Keratinocyte (primary cell): ENCODE results near the gene NXF2. TPM values are rescaled to one million over a fixed set of nuclear protein-coding genes. Genes with fewer than 3 reads are reported as not detected.

Experiments used
- DNase-seq: peaks from one replicate; pipeline ENCODE4 v3.0.0-alpha.2; 2011; ENCODE audit warnings: low read depth, missing footprints, low spot score
- FAIRE-seq: peaks from 2 replicates; lab custom pipeline; 2011; peaks lifted over from hg19 to GRCh38; lab: Jason Lieb, UNC
- H2AFZ ChIP-seq: 2 replicates; pipeline ENCODE4 v1.6.0; 2012; ENCODE audit warnings: low read length, control low read depth, inconsistent platforms; ENCODE audit not compliant: control insufficient read depth
- H3K27ac ChIP-seq: 2 replicates; pipeline ENCODE4 v1.5.1; 2011; ENCODE audit warnings: low read length; ENCODE audit not compliant: control insufficient read depth, insufficient read depth
- H3K27me3 ChIP-seq: 3 replicates; pipeline ENCODE4 v1.6.0; 2011; ENCODE audit warnings: low read length; ENCODE audit not compliant: control insufficient read depth, insufficient read depth; ENCODE audit errors: extremely low read depth
- H3K36me3 ChIP-seq, 2 experiments: 2 replicates in 1 of 2; 3 replicates in 1 of 2; pipeline ENCODE4 v1.5.1; 2011; ENCODE audit warnings: low read length in 2 of 2, mild to moderate bottlenecking in 1 of 2; ENCODE audit not compliant: control insufficient read depth in 2 of 2, insufficient read depth in 2 of 2; ENCODE audit errors: extremely low read depth in 1 of 2
- H3K4me1 ChIP-seq: 3 replicates; pipeline ENCODE4 v1.5.1; 2011; ENCODE audit warnings: low read length; ENCODE audit not compliant: control insufficient read depth, insufficient read depth; ENCODE audit errors: extremely low read depth
- H3K4me2 ChIP-seq: 3 replicates; pipeline ENCODE4 v1.6.0; 2011; ENCODE audit warnings: low read depth, low read length; ENCODE audit not compliant: control insufficient read depth, insufficient read depth; ENCODE audit errors: extremely low read depth
- H3K4me3 ChIP-seq, 3 experiments: fragments of 200-600 bp in 1 of 3; sonication (generic) in 1 of 3; 2 replicates in 2 of 3; 3 replicates in 1 of 3; pipeline ENCODE4 v1.5.1; 2011 to 2016; ENCODE audit warnings: low read length in 3 of 3, mild to moderate bottlenecking in 3 of 3, control low read depth in 2 of 3, inconsistent platforms in 1 of 3, low read depth in 1 of 3, mixed read lengths in 1 of 3, mixed run types in 1 of 3, moderate library complexity in 1 of 3; ENCODE audit not compliant: control insufficient read depth in 2 of 3, insufficient read depth in 2 of 3; ENCODE audit errors: extremely low read depth in 1 of 3
- H3K79me2 ChIP-seq: 2 replicates; pipeline ENCODE4 v1.6.0; 2012; ENCODE audit warnings: low read length; ENCODE audit not compliant: control insufficient read depth, insufficient read depth
- H3K9ac ChIP-seq: 3 replicates; pipeline ENCODE4 v1.6.0; 2011; ENCODE audit warnings: low read length; ENCODE audit not compliant: control insufficient read depth, insufficient read depth; ENCODE audit errors: extremely low read depth
- H3K9me1 ChIP-seq: 3 replicates; pipeline ENCODE4 v1.6.0; 2011; ENCODE audit warnings: low read length; ENCODE audit not compliant: control insufficient read depth, insufficient read depth; ENCODE audit errors: extremely low read depth
- H3K9me3 ChIP-seq: 2 replicates; pipeline ENCODE4 v1.5.1; 2012; ENCODE audit warnings: low read depth, low read length; ENCODE audit not compliant: control insufficient read depth
- H4K20me1 ChIP-seq: 3 replicates; pipeline ENCODE4 v1.6.0; 2011; ENCODE audit warnings: low read length; ENCODE audit not compliant: control insufficient read depth, insufficient read depth; ENCODE audit errors: extremely low read depth
- EZH2 ChIP-seq: IDR thresholded peaks from one replicate; pipeline ENCODE4 v1.6.1; 2012; ENCODE audit warnings: inconsistent platforms, mild to moderate bottlenecking, low read length, moderate library complexity
- dilution Hi-C: fragments of 300-500 bp; cut with MboI; formaldehyde crosslinking; loops from one replicate; pipeline ENCODE4 v1.7.0; 2020; ENCODE audit warnings: low sequenced_read_pairs; ENCODE audit not compliant: extremely low pct_ligation_motif_present
- polyA plus RNA-seq, 5 experiments: library from polyadenylated mRNA; depleted of rRNA in 3 of 5; stranded (reverse) in 3 of 5; stranded (forward) in 1 of 5; unstranded in 1 of 5; fragments of >200 nt; gene quantifications; 1 replicate in 1 of 5; 2 replicates in 3 of 5; 3 replicates in 1 of 5; pipeline versions ENCODE4 v1.2.1 to v1.2.3, GENCODE V29; 2011 to 2012; ENCODE audit warnings: missing spikeins in 2 of 5, low read depth in 1 of 5, low replicate concordance in 1 of 5
- TF ChIP-seq, protein P1 (sequence below), 3 experiments: IDR thresholded peaks in 1 of 3; conservative IDR thresholded peaks in 1 of 3; optimal IDR thresholded peaks in 1 of 3; 2 replicates in 2 of 3; 3 replicates in 1 of 3; pipeline versions ENCODE3 to v1.5.1; 2011; ENCODE audit warnings: low read length in 3 of 3, mild to moderate bottlenecking in 3 of 3, moderate library complexity in 2 of 3, control low read depth in 1 of 3, inconsistent platforms in 1 of 3; ENCODE audit not compliant: insufficient read depth in 2 of 3; ENCODE audit errors: extremely low read depth in 1 of 3

The NXF2 gene
- polyA plus RNA-seq, 1 donor (not counting 4 experiments of a cell fraction or from before 2014, with no cell fraction given): not detected

DNA sequence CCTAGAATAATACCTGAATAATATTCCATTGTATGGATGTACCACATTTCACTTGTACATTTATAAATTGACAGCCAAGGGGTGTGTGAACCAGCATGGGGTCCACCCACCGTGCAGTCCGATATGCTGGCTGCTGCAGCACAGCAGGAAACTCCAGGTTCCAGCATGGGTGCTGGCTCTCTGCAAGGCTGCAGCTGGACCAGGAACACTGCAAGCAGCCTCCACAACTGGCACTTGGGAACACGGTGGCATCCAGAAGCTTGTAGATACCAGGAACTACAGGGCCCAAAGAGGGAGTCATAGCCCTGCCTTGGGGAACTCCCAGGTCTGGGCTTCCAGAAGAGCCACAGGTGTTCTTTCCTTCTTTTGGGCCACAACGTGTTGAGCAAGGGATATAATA is 91.2 kb downstream of the NXF2 start:
- H4K20me1 ChIP-seq: no peaks in the 10 kb centered on the region
- H3K4me3 ChIP-seq: no peak overlapping the region
- no peak overlapping the region for H3K27ac ChIP-seq
- no peaks in the 10 kb centered on the region for H3K36me3 ChIP-seq
- no peaks in the 10 kb centered on the region for H3K79me2 ChIP-seq
- DNase-seq (no peak), FAIRE-seq (no peak)
- dilution Hi-C loops: no loop called here
- TF ChIP-seq, protein P1, sequence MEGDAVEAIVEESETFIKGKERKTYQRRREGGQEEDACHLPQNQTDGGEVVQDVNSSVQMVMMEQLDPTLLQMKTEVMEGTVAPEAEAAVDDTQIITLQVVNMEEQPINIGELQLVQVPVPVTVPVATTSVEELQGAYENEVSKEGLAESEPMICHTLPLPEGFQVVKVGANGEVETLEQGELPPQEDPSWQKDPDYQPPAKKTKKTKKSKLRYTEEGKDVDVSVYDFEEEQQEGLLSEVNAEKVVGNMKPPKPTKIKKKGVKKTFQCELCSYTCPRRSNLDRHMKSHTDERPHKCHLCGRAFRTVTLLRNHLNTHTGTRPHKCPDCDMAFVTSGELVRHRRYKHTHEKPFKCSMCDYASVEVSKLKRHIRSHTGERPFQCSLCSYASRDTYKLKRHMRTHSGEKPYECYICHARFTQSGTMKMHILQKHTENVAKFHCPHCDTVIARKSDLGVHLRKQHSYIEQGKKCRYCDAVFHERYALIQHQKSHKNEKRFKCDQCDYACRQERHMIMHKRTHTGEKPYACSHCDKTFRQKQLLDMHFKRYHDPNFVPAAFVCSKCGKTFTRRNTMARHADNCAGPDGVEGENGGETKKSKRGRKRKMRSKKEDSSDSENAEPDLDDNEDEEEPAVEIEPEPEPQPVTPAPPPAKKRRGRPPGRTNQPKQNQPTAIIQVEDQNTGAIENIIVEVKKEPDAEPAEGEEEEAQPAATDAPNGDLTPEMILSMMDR (optimal IDR thresholded peaks at IDR 0.05 in 1 of 3, IDR thresholded peaks at IDR 0.05 in 1 of 3, conservative IDR thresholded peaks at IDR 0.05 in 1 of 3; ENCODE audit: extremely low read depth in 1 of 3, insufficient read depth in 2 of 3, low read length in 3 of 3): no peak
- no peak for TF ChIP-seq EZH2
- H3K4me1 ChIP-seq: no peaks in the 10 kb centered on the region
- H3K27me3 ChIP-seq: no peaks in the 10 kb centered on the region
- no peak overlapping the region for H3K4me2 ChIP-seq
- H3K9ac ChIP-seq: no peak overlapping the region
- H3K9me3 ChIP-seq: no peaks in the 10 kb centered on the region
- no peaks in the 10 kb centered on the region for H3K9me1 ChIP-seq
- no peak overlapping the region for H2AFZ ChIP-seq

DNA sequence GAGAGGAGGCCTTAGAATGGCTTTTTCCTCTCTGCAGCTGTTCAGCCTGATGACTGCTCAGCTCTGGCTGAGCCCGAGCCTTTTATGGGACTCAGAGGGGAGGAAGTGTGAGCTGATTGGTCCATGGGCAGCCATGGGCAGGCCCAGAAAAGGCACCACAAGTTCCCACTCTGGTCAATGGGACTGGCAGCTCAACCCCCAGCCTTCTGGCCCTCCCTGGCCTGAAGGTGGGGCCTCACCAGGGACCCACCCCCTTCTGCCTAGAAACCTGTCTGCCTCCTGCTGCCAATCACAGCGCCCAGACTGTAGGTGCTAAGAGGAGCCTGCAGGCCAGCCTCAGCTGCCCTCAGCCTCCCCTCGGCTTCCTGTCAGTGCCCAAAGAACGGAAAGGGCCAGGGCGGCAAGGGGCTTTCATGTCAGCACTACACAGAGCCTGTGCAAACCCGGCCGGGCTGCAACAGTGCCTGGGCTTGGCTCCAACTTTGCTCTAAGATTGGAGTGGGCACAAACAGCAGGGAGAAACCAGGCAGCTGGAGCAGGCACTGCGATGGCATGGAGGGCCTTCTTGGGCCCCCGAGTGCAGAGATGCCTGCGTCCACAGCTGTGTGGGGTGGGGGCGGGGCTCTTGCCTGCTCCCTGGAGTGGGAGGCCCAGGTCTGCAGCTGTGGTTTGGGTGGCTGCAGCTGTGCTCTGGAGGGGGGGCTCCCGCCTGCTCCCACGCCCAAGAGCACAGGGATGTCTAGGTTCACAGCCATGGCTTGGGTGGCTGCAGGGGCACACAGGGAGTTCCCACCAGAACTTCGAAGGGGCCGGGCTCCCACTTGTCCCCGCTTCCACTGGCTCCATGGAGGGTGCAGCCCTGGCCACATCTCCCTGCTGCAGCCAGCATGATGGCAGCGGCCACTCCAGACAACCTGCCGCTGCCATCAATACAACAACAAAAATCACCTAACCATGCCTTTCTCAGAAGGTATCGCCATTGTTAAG is 92.6 kb downstream of the NXF2 start:
- no peaks in the 10 kb centered on the region for H3K36me3 ChIP-seq
- DNase-seq (no peak), FAIRE-seq (no peak)
- H4K20me1 ChIP-seq: no peaks in the 10 kb centered on the region
- no peak overlapping the region for H3K27ac ChIP-seq
- no peak overlapping the region for H3K9ac ChIP-seq
- H2AFZ ChIP-seq: no peak overlapping the region
- H3K9me1 ChIP-seq: no peaks in the 10 kb centered on the region
- no peaks in the 10 kb centered on the region for H3K4me1 ChIP-seq
- H3K4me3 ChIP-seq: no peak overlapping the region
- dilution Hi-C loops: no loop called here
- H3K4me2 ChIP-seq: no peak overlapping the region
- H3K9me3 ChIP-seq: no peaks in the 10 kb centered on the region
- TF ChIP-seq EZH2: no peak
- TF ChIP-seq, protein P1 (optimal IDR thresholded peaks at IDR 0.05 in 1 of 3, IDR thresholded peaks at IDR 0.05 in 1 of 3, conservative IDR thresholded peaks at IDR 0.05 in 1 of 3; ENCODE audit: extremely low read depth in 1 of 3, insufficient read depth in 2 of 3, low read length in 3 of 3): no peak
- no peaks in the 10 kb centered on the region for H3K27me3 ChIP-seq
- no peaks in the 10 kb centered on the region for H3K79me2 ChIP-seq
